Measurements from ENCODE around the gene DDX23.

The DDX23 gene

GRCh38 chr12:48827513-48828096 is 24.4 kb downstream of the DDX23 start:
- H3K4me1 ChIP-seq (ENCODE audit: control insufficient read depth, insufficient read depth, low read depth, low read length): no peaks in the 10 kb centered on the region
- no peak overlapping the region for H3K18ac ChIP-seq (ENCODE audit: low read depth in 1 of 2, low read length in 2 of 2)
- no peak overlapping the region for H3K4me3 ChIP-seq (ENCODE audit: insufficient read depth in 1 of 2, low read depth in 1 of 2, low read length in 2 of 2)
- no peak overlapping the region for H3K4me2 ChIP-seq (ENCODE audit: low read length, poor library complexity, severe bottlenecking)
- H3K79me1 ChIP-seq (replicated peaks; ENCODE audit: low read length, poor library complexity, severe bottlenecking): peaks cover 11% of the 10 kb centered on the region
- no peak overlapping the region for H2AFZ ChIP-seq (ENCODE audit: low read depth, low read length)
- 97% methylated on average over 17 of the region's 17 CpGs for WGBS
- H2BK15ac ChIP-seq (ENCODE audit: low read depth, poor library complexity, severe bottlenecking): no peak overlapping the region
- H3K23ac ChIP-seq (ENCODE audit: low read length in 2 of 2): no peak overlapping the region
- H4K8ac ChIP-seq (ENCODE audit: low read length): no peak overlapping the region
- no peaks in the 10 kb centered on the region for H3K9me3 ChIP-seq (ENCODE audit: control insufficient read depth, low read length)
- H2BK12ac ChIP-seq (ENCODE audit: low read length in 2 of 2): no peak overlapping the region
- no peak for DNase-seq
- no peak overlapping the region for H2BK5ac ChIP-seq (ENCODE audit: low read depth, low read length, poor library complexity, severe bottlenecking)
- H3K4ac ChIP-seq (ENCODE audit: low read depth in 1 of 2, low read length in 2 of 2): no peak overlapping the region
- H3K14ac ChIP-seq (ENCODE audit: low read length in 2 of 2): no peak overlapping the region
- H3K27me3 ChIP-seq (ENCODE audit: control insufficient read depth in 1 of 2, insufficient read depth in 1 of 2, low read length in 2 of 2): no peaks in the 10 kb centered on the region
- no peak overlapping the region for H4K91ac ChIP-seq (ENCODE audit: low read length)
- H3K36me3 ChIP-seq (ENCODE audit: control insufficient read depth in 1 of 2, insufficient read depth in 2 of 2, low read depth in 1 of 2, low read length in 2 of 2): peaks cover 94 to 96% of the 10 kb centered on the region in 2 experiments
- H3K9ac ChIP-seq (ENCODE audit: low read length): no peak overlapping the region
- H2BK120ac ChIP-seq (ENCODE audit: low read depth, low read length): no peak overlapping the region
- no peak overlapping the region for H3K27ac ChIP-seq (ENCODE audit: low read length, poor library complexity, severe bottlenecking)
- H2AK5ac ChIP-seq (ENCODE audit: low read length, severe bottlenecking): no peak overlapping the region

GRCh38 chr12:48827026-48827425 is 24.9 kb downstream of the DDX23 start:
- no peak overlapping the region for H4K91ac ChIP-seq (ENCODE audit: low read length)

GRCh38 chr12:48826209-48826855 is 25.6 kb downstream of the DDX23 start:
- WGBS: 89% methylated on average over 15 of the region's 15 CpGs
- Histone ChIP-seq H2AK5ac (ENCODE audit: low read length, severe bottlenecking) (no peak overlapping the region), H3K14ac (ENCODE audit: low read length in 2 of 2) (no peak overlapping the region), H3K18ac (ENCODE audit: low read depth in 1 of 2, low read length in 2 of 2) (no peak overlapping the region), H3K79me1 (replicated peaks; ENCODE audit: low read length, poor library complexity, severe bottlenecking) (peaks cover 16% of the 10 kb centered on the region), H3K36me3 (ENCODE audit: control insufficient read depth in 1 of 2, insufficient read depth in 2 of 2, low read depth in 1 of 2, low read length in 2 of 2) (peaks cover 81 to 84% of the 10 kb centered on the region in 2 experiments), H3K23ac (ENCODE audit: low read length in 2 of 2) (no peak overlapping the region), H3K9me3 (ENCODE audit: control insufficient read depth, low read length) (no peaks in the 10 kb centered on the region), H3K4me2 (ENCODE audit: low read length, poor library complexity, severe bottlenecking) (no peak overlapping the region), H3K4me3 (ENCODE audit: insufficient read depth in 1 of 2, low read depth in 1 of 2, low read length in 2 of 2) (no peak overlapping the region), H3K4me1 (ENCODE audit: control insufficient read depth, insufficient read depth, low read depth, low read length) (no peaks in the 10 kb centered on the region), H2BK5ac (ENCODE audit: low read depth, low read length, poor library complexity, severe bottlenecking) (no peak overlapping the region), H4K91ac (ENCODE audit: low read length) (no peak overlapping the region), H2AFZ (ENCODE audit: low read depth, low read length) (no peak overlapping the region), H3K27ac (ENCODE audit: low read length, poor library complexity, severe bottlenecking) (no peak overlapping the region), H4K8ac (ENCODE audit: low read length) (no peak overlapping the region), H2BK12ac (ENCODE audit: low read length in 2 of 2) (no peak overlapping the region), H3K27me3 (ENCODE audit: control insufficient read depth in 1 of 2, insufficient read depth in 1 of 2, low read length in 2 of 2) (no peaks in the 10 kb centered on the region), H3K9ac (ENCODE audit: low read length) (no peak overlapping the region), H2BK15ac (ENCODE audit: low read depth, poor library complexity, severe bottlenecking) (no peak overlapping the region), H3K4ac (ENCODE audit: low read depth in 1 of 2, low read length in 2 of 2) (no peak overlapping the region), H2BK120ac (ENCODE audit: low read depth, low read length) (no peak overlapping the region)
- DNase-seq: no peak

More at GRCh38 chr12:48827026-48827425, 24.9 kb downstream of the DDX23 start:
- peaks cover 88 to 91% of the 10 kb centered on the region in 2 experiments for H3K36me3 ChIP-seq (ENCODE audit: control insufficient read depth in 1 of 2, insufficient read depth in 2 of 2, low read depth in 1 of 2, low read length in 2 of 2)
- no peak overlapping the region for H2AFZ ChIP-seq (ENCODE audit: low read depth, low read length)
- H2BK120ac ChIP-seq (ENCODE audit: low read depth, low read length): no peak overlapping the region
- H3K9me3 ChIP-seq (ENCODE audit: control insufficient read depth, low read length): no peaks in the 10 kb centered on the region
- no peak overlapping the region for H2BK12ac ChIP-seq (ENCODE audit: low read length in 2 of 2)
- H3K4me1 ChIP-seq (ENCODE audit: control insufficient read depth, insufficient read depth, low read depth, low read length): no peaks in the 10 kb centered on the region
- no peak overlapping the region for H3K18ac ChIP-seq (ENCODE audit: low read depth in 1 of 2, low read length in 2 of 2)
- no peak overlapping the region for H3K14ac ChIP-seq (ENCODE audit: low read length in 2 of 2)
- H2BK15ac ChIP-seq (ENCODE audit: low read depth, poor library complexity, severe bottlenecking): no peak overlapping the region
- no peak overlapping the region for H3K4me2 ChIP-seq (ENCODE audit: low read length, poor library complexity, severe bottlenecking)
- no peak overlapping the region for H3K4ac ChIP-seq (ENCODE audit: low read depth in 1 of 2, low read length in 2 of 2)
- H3K4me3 ChIP-seq (ENCODE audit: insufficient read depth in 1 of 2, low read depth in 1 of 2, low read length in 2 of 2): no peak overlapping the region
- H3K9ac ChIP-seq (ENCODE audit: low read length): no peak overlapping the region
- no peak overlapping the region for H3K23ac ChIP-seq (ENCODE audit: low read length in 2 of 2)
- no peak overlapping the region for H4K8ac ChIP-seq (ENCODE audit: low read length)
- no peaks in the 10 kb centered on the region for H3K27me3 ChIP-seq (ENCODE audit: control insufficient read depth in 1 of 2, insufficient read depth in 1 of 2, low read length in 2 of 2)
- H3K27ac ChIP-seq (ENCODE audit: low read length, poor library complexity, severe bottlenecking): no peak overlapping the region
- H2AK5ac ChIP-seq (ENCODE audit: low read length, severe bottlenecking): no peak overlapping the region
- no peak for DNase-seq
- peaks cover 11% of the 10 kb centered on the region for H3K79me1 ChIP-seq (replicated peaks; ENCODE audit: low read length, poor library complexity, severe bottlenecking)
- H2BK5ac ChIP-seq (ENCODE audit: low read depth, low read length, poor library complexity, severe bottlenecking): no peak overlapping the region
- WGBS: 84% methylated on average over 8 of the region's 8 CpGs

- Histone ChIP-seq H3K79me1 (replicated peaks; ENCODE audit: low read length, poor library complexity, severe bottlenecking) (peaks cover 17% of the 10 kb centered on the region), H2BK12ac (ENCODE audit: low read length in 2 of 2) (no peak overlapping the region), H3K4me2 (ENCODE audit: low read length, poor library complexity, severe bottlenecking) (no peak overlapping the region), H3K9me3 (ENCODE audit: control insufficient read depth, low read length) (no peaks in the 10 kb centered on the region), H2AFZ (ENCODE audit: low read depth, low read length) (no peak overlapping the region), H3K4me3 (ENCODE audit: insufficient read depth in 1 of 2, low read depth in 1 of 2, low read length in 2 of 2) (no peak overlapping the region), H3K36me3 (ENCODE audit: control insufficient read depth in 1 of 2, insufficient read depth in 2 of 2, low read depth in 1 of 2, low read length in 2 of 2) (peaks cover 67 to 74% of the 10 kb centered on the region in 2 experiments), H3K27ac (ENCODE audit: low read length, poor library complexity, severe bottlenecking) (no peak overlapping the region), H3K14ac (ENCODE audit: low read length in 2 of 2) (no peak overlapping the region), H2BK15ac (ENCODE audit: low read depth, poor library complexity, severe bottlenecking) (no peak overlapping the region), H3K4me1 (ENCODE audit: control insufficient read depth, insufficient read depth, low read depth, low read length) (no peaks in the 10 kb centered on the region), H3K23ac (ENCODE audit: low read length in 2 of 2) (no peak overlapping the region), H4K8ac (ENCODE audit: low read length) (no peak overlapping the region), H4K91ac (ENCODE audit: low read length) (no peak overlapping the region), H3K18ac (ENCODE audit: low read depth in 1 of 2, low read length in 2 of 2) (no peak overlapping the region), H2AK5ac (ENCODE audit: low read length, severe bottlenecking) (no peak overlapping the region), H2BK120ac (ENCODE audit: low read depth, low read length) (no peak overlapping the region), H3K27me3 (ENCODE audit: control insufficient read depth in 1 of 2, insufficient read depth in 1 of 2, low read length in 2 of 2) (no peaks in the 10 kb centered on the region), H3K9ac (ENCODE audit: low read length) (no peak overlapping the region), H3K4ac (ENCODE audit: low read depth in 1 of 2, low read length in 2 of 2) (no peak overlapping the region), H2BK5ac (ENCODE audit: low read depth, low read length, poor library complexity, severe bottlenecking) (no peak overlapping the region)
- no peak for DNase-seq
- WGBS: 94% methylated on average over 4 of the region's 4 CpGs
Measured at GRCh38 chr12:48824905-48825304, 27.1 kb downstream of the DDX23 start.
